HG02759 (cell line): ENCODE data around the gene MPI.
"Not testable (repeated sequence)": the region's sequence is repeated elsewhere in the genome, so short reads cannot be mapped to it uniquely, and the experiment has no call there.

Experiments
- ATAC-seq: cut with Tn5 transposase; IDR thresholded peaks from one replicate; pipeline ENCODE4 v1.9.1; 2021; ENCODE audit warnings: mild to moderate bottlenecking, moderate library complexity; ENCODE audit not compliant: unreplicated experiment

MPI gene

GRCh38 chr15:74863239-74864056 is 26.4 kb upstream of the MPI start:
- ATAC-seq = no peak

DNA sequence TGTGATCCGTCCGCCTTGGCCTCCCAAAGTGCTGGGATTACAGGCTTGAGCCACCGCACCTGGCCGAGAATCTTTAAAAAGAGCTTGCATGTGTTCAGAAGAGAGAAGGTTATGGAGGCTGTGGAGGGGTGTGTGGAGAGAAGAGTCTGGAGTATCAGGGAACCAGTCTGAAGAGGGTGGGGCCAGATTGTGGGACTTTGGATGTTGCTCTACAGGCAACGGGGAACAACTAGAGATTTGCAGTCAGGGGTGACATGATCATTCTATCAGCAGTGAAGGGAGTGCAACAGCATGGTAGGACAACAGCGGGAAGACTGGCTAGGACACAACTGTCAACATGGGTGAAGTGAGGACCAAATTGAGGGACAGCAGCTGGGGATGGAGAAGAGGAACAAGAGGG is 25.5 kb upstream of the MPI start:
- no peak for ATAC-seq

- ATAC-seq = no peak
Measured at GRCh38 chr15:74865316-74865715, 24.5 kb upstream of the MPI start.

DNA sequence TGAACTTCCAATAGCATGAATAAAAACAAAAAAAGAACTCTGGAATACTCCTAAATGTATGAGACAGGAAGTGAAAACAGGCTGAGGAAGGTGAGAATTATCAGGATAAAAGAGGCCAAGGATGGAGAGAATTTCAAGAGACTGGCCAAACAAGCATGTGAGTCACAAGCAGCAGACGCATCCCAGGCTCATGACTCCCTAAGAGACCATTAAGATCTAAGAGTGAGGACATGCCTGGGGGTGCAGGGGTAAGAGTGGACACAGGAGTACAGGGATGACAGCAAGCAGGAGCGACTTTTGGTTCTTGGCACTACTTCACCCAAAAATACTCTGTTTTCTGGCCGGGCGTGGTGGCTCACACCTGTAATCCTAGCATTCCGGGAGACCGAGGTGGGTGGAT is 23.8 kb upstream of the MPI start:
- ATAC-seq = no peak

DNA sequence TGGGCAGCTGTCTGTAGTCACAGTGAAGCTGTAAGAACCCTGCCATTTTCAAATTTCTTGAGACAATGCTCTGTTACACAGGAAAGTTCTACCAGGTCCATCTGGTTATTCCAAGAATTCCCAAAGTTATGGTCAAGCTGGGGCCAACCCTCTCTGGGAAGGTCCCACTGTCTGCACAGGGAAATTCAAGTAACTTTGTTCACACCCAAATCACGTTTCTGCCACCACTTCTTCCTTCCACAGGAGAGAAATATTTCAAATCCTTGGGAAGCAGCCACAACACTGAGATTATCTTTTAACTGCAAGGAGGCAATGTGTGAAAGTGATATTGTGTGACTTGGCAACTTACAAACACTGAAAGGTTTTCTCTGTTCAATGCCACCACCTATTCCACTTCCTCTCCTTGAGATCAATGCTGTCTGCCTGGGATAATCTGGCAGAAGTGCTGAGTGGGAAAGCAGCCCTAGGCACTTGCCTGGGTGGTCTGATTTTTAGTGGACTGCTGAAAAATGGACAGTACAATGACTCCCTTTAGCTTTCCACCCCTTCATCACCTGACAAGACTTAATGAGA is 22.3 kb upstream of the MPI start:
- no peak for ATAC-seq

GRCh38 chr15:74868059-74868458 is 21.8 kb upstream of the MPI start:
- no peak for ATAC-seq

DNA sequence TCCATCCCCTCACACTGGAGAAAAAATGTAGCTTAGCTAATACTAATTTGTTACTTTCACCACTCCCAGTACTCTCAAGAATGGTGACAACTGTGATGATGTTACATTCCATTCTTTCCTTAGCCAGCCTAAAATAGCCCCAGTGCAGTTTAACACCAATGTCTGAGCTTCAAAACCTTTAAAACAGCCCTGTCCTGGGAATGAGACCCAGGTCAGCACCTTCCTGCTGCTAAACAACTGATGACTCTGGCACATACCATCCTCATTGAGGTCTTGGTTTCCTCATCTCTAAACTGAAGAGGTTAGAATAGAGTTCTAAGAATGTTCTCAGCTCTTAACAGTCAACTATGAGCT is 20.5 kb upstream of the MPI start:
- no peak for ATAC-seq

DNA sequence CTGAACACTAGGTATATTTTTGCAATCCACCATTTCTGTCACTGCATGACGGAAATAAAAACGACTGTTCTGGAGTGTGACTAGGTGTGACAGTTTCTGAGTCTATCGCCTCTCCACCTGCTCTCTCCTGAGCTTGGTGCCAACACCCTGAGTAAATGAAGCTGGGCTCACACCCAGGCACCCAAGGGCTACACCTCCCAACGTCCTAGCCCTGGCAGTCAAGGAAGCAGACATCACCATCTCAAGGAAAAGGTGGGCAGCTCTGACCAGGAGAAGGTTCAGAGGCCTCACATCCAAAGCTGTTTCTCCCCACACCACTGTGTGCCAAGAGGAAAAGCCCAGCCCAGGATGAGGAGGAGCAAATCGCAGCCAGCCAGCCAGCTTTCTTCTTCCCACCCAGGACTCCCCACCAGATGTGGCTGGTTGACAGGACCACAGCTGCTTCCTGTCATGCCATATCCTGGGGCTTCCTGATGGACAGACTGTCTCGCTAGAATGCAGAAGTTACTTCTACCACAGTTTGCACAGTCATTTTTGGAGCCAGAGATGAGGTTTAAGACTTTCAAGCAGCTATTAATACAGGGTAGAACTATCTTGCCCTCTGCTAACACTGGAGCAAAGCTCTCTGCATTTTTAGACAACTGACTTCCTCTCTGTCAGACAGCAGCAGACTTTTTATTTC is 20.0 kb upstream of the MPI start:
- peak; percentile 53 for ATAC-seq

GRCh38 chr15:74870436-74871215 is 19.2 kb upstream of the MPI start:
- no peak for ATAC-seq

DNA sequence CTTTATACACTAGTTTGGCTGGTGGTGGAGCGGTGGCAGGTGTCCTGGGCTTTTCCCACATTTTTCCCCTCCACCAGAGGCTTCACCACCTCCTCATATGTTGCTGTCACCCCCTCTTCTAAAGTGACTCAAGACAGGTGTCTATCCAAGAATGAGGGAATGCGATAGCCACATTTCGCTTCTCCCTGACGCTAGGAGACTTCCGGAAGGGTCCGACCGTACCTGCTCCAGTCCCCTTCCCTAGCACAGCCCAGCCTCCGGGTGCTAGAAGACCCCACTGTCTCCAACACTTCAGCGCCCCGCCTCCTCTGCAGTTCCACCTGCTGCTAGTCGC is 17.2 kb upstream of the MPI start:
- ATAC-seq = no peak

DNA sequence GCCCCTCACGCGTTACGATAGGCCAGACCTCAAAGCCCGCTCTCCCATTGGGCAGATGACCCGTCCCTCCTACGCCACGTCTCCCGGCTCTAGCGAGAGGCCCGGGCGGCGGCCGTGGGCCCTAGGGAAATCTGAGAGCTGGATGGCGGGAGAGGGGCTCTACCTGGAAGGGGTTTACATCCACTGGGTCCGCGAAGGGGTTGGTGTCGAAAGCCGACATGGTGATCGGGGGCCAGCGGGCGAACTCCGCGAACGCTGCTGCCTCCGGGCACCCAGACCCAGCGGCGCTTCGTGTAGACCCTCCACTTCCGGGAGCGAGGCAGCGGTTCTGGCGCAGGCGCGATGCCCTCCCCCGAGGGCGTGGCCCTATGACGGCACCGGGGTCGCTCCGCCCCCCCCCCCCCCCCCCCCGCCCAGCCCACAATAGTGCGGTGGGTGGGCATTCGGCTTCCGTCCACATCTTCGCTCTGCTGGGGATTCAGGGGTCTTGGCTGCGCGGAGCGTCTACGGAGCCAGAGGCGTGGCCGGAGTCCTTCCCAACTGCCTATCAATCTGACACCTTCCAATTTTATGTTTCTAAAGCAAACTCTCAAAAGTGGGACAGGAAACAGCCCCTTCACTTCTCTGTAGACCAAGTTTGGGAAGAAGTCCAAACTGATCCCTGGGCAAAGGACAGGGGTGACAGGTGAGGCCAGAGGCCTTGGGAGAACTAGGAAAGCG is 16.6 kb upstream of the MPI start, which contains the start of gene SCAMP2:
TSS of gene SCAMP2 (minus strand) at position 330 of the 720 bp plus-strand sequence. CDS start at position 220, 110 bp downstream.
- peak; percentile 86 for ATAC-seq

GRCh38 chr15:74873756-74874424 is 16.0 kb upstream of the MPI start:
- ATAC-seq = no peak

GRCh38 chr15:74878273-74878672 is 11.6 kb upstream of the MPI start:
- no peak for ATAC-seq

DNA sequence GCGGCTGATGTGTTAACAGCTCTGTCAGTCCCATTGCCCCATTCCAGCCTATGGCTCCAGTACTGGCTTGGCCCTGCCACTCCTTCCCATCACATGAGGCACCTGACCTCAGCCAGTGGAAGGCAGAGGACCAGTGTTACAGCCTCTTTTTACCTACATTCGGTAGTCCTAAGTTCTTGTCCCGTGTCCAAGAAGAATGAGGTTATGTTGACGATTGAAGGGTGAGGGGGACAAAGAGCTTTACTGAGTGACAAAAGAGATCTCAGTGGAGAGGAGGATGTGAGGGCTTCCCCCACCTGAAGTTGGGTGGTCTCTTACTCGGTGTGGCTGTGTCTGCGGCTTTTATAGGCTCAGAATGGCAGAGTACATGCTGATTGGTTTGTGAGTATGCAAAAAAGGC is 7.3 kb upstream of the MPI start:
- ATAC-seq = no peak

DNA sequence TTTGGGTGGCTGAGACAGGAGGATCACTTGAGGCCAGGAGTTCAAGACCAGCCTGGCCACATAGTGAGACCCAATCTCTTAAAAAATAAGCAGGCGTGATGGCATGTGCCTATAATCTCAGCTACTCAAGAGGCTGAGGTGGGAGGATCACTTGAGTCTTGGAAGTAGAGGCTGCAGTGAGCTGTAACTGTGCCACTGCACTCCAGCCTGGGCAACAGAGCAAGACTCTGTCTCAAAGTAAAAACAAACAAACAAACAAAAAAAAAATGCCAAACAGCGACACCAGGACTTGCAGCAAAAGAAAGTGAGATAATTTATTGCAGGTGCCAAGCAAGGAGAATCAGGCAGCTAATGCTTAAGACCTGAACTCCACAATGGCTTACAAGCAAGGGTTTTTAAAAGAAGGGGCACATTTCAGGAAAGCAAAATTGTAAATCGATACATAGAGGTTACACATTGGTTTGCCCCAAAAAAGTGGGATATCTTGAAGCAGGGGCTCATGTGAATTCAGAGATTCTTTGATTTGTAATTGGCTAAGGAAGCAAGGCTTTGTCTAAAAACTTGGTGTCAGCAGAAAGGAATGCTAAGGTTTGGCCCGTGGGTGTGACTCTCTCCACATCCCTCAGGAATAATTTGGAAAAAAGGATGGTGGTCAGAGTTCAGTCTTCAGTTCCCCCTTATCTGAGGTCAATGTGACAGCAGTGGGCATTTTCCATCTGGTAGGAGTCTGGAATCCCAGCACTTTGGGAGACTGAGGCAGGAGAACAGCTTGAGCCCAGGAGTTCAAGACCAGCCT is 5.2 kb upstream of the MPI start:
- ATAC-seq = no peak

DNA sequence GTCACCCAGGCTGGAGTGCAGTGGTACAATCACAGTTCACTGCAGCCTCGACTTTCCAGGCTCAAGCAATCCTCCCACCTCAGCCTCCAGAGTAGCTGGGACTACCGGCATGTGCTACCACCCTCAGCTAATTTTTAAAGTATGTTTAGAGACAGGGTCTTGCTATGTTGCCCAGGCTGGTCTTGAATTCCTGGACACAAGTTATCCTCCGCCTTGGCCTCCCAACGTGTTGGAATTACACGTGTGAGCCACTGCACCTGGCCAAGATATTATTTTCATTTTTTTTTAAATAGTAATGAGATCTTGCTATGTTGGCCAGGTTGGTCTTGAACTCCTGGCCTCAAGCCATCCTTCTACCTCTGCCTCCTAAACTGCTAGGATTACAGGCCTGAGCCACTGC is 4.4 kb upstream of the MPI start:
- no peak for ATAC-seq

GRCh38 chr15:74887537-74888193 is 2.2 kb upstream of the MPI start:
- ATAC-seq = not testable (repeated sequence)

DNA sequence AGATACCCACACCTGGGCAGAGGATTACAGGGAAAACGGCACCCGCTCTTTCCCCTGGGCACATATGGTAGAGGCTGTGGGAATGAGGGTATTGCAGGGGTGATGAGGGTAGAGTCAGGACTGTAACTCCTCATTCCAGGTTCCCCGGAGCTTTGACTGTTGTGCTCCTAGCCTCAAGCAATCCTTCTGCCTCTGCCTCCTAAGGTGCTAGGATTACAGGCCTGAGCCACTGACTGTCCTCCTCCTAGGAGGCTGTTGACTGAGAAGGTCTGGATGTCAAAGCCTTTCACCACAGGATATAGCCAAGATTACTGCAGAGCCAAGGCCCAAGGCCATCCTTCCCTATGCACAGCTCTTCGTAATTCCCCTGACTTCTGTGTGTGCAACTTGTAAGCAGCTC is 1.1 kb upstream of the MPI start:
- no peak for ATAC-seq

DNA sequence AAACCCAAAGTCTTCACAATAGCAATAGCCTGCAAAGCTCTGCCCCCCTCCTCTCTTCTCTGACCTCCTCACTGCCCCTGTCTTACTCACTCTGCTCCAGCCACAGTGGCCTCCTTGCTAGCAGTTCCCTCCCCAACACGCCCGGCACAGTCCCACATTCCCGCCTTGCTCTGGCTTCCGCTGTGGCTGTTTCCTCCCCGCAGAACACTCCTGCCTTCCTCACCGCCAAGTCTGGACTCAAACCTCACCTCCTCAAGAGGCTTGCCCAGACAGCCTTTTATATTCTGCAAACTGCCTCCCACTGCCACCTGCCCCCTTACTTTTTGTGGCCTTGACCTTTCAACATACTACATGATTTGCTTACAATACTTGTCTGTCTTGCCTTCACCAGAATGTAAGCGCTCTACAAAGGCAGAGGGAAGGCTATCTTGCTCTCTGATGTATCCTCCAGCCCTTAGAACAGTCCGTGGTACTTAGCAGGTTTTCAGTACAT is 406 bp upstream of the MPI start:
- ATAC-seq = peak; percentile 19
